Smooth muscle cell of the brain vasculature (primary cell): Measurements from ENCODE around the gene BNC1.
A peak's percentile ranks its signal among the peaks of the same experiment; 100 is the strongest.
"Not testable (repeated sequence)": the region's sequence is repeated elsewhere in the genome, so short reads cannot be mapped to it uniquely, and the experiment has no call there.

Experiments used
- DNase-seq: peaks from one replicate; pipeline ENCODE4 v3.0.0-alpha.2; 2012; ENCODE audit warnings: low read depth, low spot score

The BNC1 gene

DNA sequence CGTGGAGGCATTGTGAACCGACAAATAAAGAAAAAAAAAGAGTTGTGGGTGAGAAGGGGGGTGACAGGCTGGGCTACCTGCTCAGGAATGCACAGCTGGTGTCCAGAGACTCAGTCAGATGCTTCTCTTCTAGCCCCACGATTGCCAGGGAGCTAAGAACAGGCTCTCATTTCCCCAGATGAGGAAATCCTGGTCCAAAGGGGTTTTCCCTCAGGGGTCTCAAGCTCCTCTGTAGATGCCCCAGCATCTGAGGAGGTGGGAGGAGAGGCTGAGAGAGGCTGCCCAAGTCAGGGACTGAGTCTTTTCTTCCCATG, 35.5 kb downstream of the BNC1 start:
- no peak for DNase-seq

DNA sequence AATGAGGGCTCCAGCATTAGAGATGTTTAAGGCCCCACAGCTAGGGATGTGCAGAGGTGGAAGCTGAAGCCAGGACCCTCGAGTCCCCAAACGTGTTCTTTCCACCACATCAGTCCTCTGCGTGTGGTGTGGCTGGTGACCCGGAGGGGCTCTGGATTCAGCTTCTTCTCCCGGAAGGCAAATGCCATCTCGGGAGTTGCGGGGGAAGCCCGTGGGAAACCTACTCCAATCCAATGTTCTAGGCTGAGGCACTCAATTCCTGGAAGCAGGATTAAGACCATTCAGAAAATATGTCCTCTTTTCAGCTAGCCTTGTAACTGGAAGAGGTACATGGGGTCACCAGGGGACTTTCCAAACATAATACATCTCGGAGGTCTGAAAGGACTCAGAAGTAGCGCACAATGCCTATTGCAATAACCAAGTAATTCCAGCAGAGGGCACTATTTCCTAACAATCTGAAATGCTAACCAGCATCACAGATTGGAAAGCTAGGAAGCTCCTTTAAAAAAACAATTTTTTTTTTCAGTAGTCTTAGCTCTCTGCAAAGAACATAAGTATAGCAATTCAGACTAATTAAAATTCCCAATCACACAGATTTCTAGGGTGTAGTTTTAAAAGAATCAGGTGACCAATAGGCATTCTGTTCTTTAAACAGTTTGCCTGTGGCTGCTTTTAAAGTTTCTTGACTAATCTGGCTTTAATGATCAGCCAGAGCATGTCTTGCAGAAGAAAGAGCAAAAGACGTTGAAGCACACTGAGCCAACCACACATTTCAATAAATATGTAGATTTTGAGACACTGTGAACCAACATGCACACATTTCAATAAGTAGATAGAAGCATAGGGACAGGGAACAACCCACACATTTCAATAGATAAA, 36.1 kb downstream of the BNC1 start:
- peak; percentile 49 for DNase-seq

DNA sequence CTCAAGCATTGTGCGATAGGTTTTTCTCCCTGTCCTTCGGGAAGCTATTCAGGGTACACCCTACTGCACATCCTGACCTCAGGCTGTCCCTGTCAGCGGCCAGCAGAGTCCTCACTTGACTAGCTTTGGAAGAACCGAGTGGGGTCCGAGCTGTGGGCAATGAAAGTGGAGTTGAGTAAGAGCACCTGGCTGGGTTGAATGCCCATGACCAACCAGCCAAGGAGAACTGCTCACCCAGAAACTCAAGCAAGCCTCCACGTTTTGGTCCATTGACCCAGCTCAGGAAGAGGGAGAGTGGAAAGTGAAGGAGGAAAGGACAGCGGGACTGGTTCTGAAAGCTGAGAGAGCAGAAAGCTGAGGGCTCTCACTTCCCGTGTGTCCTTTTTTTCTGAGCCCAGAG, 40.8 kb downstream of the BNC1 start:
- DNase-seq: no peak

DNA sequence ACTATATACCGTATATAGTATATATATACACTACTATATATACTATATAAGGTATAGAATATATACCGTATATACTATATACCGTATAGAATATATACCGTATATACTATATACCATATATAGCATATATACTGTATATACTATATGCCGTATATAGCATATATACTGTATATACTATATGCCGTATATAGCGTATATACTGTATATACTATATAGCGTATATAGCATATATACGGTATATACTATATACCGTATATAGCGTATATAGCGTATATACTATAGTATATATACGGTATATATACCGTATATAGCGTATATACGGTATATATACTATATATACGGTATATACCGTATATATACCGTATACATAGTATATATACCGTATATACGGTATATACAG, 54.2 kb downstream of the BNC1 start:
- no peak for DNase-seq

DNA sequence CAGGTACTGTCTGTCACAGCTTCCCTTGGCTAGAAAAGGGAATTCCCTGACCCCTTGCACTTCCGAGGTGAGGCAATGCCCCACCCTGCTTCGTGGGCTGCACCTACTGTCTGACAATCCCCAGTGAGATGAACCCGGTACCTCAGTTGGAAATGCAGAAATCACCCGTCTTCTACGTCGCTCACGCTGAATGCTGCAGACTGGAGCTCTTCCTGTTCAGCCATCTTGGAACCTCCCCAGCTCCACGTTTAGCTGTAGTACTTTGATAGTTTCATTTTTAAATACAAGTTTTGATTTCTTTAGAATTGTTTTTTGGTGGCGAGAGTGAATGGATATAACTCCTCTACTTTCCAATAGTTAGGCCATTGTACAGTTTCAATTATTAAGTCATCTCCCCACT, 59.0 kb downstream of the BNC1 start:
- DNase-seq: no peak

DNA sequence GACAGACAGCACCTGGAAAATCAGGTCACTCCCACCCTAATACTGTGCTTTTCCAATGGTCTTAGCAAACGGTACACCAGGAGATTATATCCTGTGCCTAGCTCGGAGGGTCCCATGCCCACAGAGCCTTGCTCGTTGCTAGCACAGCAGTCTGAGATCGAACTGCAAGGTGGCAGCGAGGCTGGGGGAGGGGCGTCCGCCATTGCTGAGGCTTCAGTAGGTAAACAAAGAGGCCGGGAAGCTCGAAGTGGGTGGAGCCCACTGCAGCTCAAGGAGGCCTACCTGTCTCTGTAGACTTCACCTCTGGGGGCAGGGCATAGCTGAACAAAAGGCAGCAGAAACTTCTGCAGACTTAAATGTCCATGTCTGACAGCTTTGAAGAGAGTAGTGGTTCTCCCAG, 62.7 kb downstream of the BNC1 start:
- DNase-seq: not testable (repeated sequence)

DNA sequence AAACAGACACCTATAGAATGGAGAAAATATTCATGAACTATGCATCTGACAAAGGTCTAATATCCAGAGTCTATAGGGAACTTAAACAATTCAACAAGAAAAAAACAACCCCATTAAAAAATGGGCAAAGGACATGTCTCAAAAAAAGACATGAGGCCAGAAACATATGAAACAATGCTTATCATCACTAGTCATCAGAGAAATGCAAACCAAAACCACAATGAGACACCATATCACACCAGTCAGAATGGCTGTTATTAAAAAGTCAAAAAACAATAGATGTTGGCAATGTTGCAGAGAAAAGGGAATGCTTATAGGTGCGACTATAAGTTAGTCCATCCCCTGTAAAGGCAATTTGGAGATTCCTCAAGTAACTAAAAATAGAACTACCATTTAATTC, 65.4 kb downstream of the BNC1 start:
- no peak for DNase-seq

DNA sequence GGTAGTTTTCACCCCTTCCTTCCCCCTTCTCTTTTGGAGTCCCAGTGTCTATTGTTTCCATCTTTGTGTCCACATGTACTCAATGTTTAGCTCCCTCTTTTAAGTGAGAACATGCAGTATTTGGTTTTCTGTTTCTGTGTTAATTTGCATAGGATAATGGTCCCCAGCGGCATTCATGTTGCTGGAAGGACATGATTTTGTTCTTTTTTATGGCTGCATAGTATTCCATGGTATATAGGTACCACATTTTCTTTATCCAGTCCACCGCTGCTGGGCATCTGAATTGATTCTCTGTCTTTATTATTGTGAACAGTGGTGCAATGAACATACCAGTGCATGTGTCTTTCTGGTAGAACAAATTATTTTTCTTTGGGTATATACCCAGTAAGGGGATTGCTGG, 69.2 kb downstream of the BNC1 start:
- no peak for DNase-seq

DNA sequence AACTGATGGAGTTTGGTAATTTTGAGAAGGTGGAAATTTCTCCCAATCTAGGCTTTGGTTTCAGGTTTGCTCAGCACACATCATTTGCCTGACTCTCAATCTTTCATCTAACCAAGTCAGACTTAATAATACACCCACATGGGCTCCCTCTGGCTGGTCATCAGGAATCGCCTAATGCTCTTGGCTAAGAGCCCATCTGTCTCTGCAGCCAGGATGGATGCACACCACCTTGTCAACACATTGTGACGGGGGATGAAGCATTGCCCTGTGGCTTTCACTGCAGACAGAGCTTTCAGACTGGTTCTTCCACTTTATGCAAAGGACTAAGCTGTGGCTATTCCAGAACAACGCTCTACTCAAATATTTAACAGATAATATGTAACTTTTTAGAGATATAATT, 73.8 kb downstream of the BNC1 start:
- no peak for DNase-seq

DNA sequence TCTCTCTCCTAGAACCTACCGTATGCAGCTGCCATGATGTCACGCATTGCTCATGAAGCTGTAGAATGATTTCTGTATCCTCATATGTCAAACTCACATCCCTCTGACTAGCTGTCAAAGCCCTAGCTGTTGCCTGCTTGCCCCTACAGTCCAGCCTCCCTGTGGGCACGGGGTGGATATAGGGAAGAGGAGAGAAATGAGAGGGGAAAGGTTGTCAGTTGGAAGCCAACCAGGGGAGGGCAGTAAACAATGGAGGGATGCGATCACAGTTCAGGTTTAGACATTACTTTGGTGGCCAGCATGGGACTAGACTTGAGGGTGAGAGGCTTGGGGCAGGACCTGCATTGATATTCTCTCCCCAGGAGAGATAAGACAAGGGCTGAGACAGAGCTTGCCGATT, 75.1 kb downstream of the BNC1 start:
- DNase-seq: no peak

DNA sequence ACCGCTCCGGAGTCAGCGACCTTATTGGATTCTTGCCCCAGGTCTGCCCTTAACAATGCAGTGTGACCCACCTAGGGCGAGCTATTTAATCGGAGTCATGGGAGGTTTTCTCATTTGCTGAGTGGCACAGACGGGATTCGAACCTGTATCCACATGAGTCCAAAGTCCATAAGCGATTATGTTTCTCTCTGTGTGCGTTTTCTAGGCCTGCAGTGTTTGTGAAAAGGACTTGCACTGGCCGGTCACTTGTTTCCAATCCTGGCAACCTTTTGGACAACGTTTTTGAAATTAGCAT, 76.2 kb downstream of the BNC1 start:
- DNase-seq: no peak

DNA sequence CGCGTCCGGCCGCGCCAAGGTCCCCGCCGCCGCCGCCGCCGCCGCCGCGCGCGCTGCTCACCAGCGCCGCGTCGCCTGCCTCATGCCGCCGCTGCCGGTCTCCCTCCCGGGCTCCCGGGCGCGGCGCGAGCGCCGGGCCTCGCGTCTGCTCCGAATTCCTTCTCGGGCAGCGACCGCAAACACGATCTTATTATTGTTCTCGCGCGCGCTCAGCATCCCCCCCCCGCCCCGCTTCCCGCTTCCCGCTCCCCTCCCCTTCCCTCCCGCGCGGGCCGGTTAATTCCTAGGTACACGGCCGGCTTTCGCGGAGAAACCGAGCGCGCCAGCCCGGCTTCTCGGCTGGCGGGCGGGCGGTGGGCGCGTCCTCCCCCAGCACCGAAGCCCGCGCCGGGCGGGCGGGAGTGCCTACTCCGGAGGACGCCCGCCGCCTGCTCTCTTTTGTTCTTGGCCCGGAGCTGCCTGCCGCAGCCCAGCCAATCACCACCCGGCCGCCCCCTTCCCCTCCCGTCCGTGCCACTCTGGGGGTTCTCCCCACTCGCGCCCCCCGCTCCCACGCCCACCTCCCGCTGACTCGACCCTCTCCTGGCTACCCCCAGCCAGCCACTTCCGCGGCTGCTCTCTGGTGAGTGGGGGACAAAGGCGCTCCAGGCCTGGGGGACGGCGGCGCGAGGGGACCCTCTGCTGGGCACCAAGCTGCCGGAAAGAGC, 76.7 kb downstream of the BNC1 start, which contains the start of gene HDGFL3:
Gene HDGFL3, minus strand, starts transcription at position 164 of the 707 bp plus-strand sequence. CDS start 409 bp downstream, outside the sequence.
- DNase-seq: no peak

DNA sequence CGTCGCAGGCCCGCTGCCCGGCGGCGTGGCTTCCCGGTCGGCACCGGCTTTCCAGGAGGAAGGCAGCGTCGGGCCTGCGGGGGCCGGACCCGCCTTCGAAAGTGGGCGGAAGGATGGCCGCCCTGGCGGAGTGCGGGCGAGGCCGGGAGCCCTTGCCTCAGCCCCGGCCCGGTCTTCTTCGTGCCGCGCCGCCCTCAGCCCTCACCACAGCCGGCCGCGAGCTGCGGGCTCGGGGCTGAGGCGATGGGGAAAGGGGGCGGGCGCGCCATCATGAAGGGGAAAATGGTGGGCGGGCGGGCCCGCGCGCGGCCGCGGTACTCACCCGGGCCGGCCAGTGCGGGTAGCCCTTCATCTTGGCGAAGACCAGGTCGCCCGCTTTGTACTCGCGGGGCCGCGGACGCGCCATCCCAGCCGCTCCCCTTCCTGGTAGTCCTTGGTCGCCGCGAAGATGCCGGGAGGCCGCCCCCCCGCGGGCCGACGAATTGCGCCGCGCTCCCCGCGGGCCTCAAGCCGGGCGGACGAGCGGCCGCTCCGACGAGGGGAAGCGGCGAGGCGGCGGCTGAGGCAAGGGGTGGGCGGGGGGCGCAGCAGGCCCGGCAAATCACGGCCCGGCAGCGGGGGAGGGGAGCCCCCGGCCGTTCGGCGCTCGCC, 77.3 kb downstream of the BNC1 start:
- no peak for DNase-seq

DNA sequence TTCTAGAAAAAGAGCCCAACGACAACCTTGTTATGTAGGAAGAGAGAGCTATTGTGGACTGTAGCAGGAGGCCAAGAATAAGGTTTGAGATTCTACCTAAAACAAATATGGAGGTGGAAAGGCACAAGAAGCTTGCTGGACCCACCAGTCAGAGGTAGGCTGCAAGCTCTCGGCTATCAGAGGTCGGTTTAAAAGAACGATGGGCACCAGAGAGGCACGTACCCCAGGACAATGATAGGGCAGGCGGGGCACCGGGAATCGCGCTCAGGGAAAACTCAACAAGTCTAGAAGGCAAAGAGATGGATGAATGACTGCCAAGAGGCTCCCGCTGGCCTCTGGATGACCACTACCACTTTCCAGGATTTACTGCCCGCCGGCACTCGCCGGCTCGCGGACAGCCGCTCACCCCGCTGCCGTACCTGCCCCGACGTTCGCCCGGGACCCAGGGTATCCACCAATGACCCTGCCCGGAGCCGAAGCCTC, 77.9 kb downstream of the BNC1 start:
- no peak for DNase-seq
